ENCODE measurements around the gene NKAIN4. TPM values are rescaled to one million over a fixed set of nuclear protein-coding genes. Genes with fewer than 3 reads are reported as not detected.

NKAIN4 gene
- total RNA-seq (2022; extraction: Qiagen RNA extraction; ENCODE audit: low read depth) = 4.6 to 8.9 TPM (median 5.2 TPM) in 5 replicates

GRCh38 chr20:63254232-63254605 is at the start of gene NKAIN4:
NKAIN4 (minus strand) TSS chr20:63254463; CDS start chr20:63254450, 13 bp downstream.

GRCh38 chr20:63292904-63293303 is 38.6 kb upstream of the NKAIN4 start, which contains the start of gene COL20A1:
COL20A1 (plus strand) TSS chr20:63293186; CDS start chr20:63295108, 1,922 bp downstream.

GRCh38 chr20:63272105-63273058 is 18.1 kb upstream of the NKAIN4 start, which contains the start of gene ARFGAP1:
ARFGAP1 (plus strand) TSS chr20:63272813; CDS start chr20:63275581, 2,768 bp downstream.

GRCh38 chr20:63235399-63235983 is 18.8 kb downstream of the NKAIN4 start, which contains the start of gene BIRC7:
BIRC7 (plus strand) TSS chr20:63235905; CDS start chr20:63236097, 192 bp downstream.

GRCh38 chr20:63216041-63216848 is 38.0 kb downstream of the NKAIN4 start, which contains the start of gene YTHDF1:
YTHDF1 (minus strand) TSS chr20:63216131; CDS start chr20:63215892, 239 bp downstream.

Other genes with a start within 250 kb of the NKAIN4 start
- not detected in 5 replicates for gene BHLHE23, start 247.5 kb downstream of the NKAIN4 start, total RNA-seq (2022; extraction: Qiagen RNA extraction; ENCODE audit: low read depth)
- gene YTHDF1, start 38.3 kb downstream of the NKAIN4 start, total RNA-seq (2022; extraction: Qiagen RNA extraction; ENCODE audit: low read depth) = 41.4 to 55.7 TPM (median 51.0 TPM) in 5 replicates
- 0.99 to 3.7 TPM (median 2.6 TPM) in 5 replicates for gene BIRC7, start 18.6 kb downstream of the NKAIN4 start, total RNA-seq (2022; extraction: Qiagen RNA extraction; ENCODE audit: low read depth)
- gene ARFGAP1, start 18.4 kb upstream of the NKAIN4 start, total RNA-seq (2022; extraction: Qiagen RNA extraction; ENCODE audit: low read depth) = 40.7 to 94.2 TPM (median 79.4 TPM) in 5 replicates
- gene COL20A1, start 38.7 kb upstream of the NKAIN4 start, total RNA-seq (2022; extraction: Qiagen RNA extraction; ENCODE audit: low read depth) = 0.47 to 1.3 TPM (median 0.83 TPM) in 5 replicates
- 0.06 to 0.63 TPM (median 0.45 TPM) in 5 replicates for gene CHRNA4, start 106.9 kb upstream of the NKAIN4 start, total RNA-seq (2022; extraction: Qiagen RNA extraction; ENCODE audit: low read depth)
- 0.39 to 0.87 TPM (median 0.57 TPM) in 5 replicates for gene KCNQ2, start 218.2 kb upstream of the NKAIN4 start, total RNA-seq (2022; extraction: Qiagen RNA extraction; ENCODE audit: low read depth)
- gene EEF1A2, start 244.6 kb upstream of the NKAIN4 start, total RNA-seq (2022; extraction: Qiagen RNA extraction; ENCODE audit: low read depth) = 112 to 179 TPM (median 154 TPM) in 5 replicates